Stomach (tissue), 9 donors: ENCODE data around the gene PLCD1. TPM values are rescaled to one million over a fixed set of nuclear protein-coding genes. Genes with fewer than 3 reads are reported as not detected.

ENCODE experiments used
- DNase-seq, 2 donors: peaks; one replicate each; pipeline versions ENCODE4 v3.0.0 to v3.0.0-alpha.2; 2013 to 2019
- H3K27ac ChIP-seq, 5 donors: fragments of 200-600 bp in 4 of 5; sonication (generic) in 4 of 5; one replicate each; pipeline ENCODE4 v1.5.1; 2013 to 2019; ENCODE audit warnings: mild to moderate bottlenecking in 1 of 5, moderate library complexity in 1 of 5
- H3K27me3 ChIP-seq, 3 donors: fragments of 200-600 bp; sonication (generic); one replicate each; pipeline ENCODE4 v1.5.1; 2017 to 2019; ENCODE audit warnings: mixed run types in 1 of 3
- H3K36me3 ChIP-seq, 4 donors: fragments of 200-600 bp; sonication (generic); 1 replicate in 3 of 4; 2 replicates in 1 of 4; pipeline ENCODE4 v1.5.1; 2016 to 2019
- H3K4me1 ChIP-seq, 4 donors: fragments of 200-600 bp; sonication (generic); one replicate each; pipeline ENCODE4 v1.5.1; 2016 to 2019
- H3K4me3 ChIP-seq, 4 donors: fragments of 200-600 bp; sonication (generic) in 3 of 4; one replicate each; pipeline ENCODE4 v1.5.1; 2016 to 2019; ENCODE audit warnings: mild to moderate bottlenecking in 1 of 4
- H3K9me3 ChIP-seq, 4 donors: fragments of 200-600 bp; sonication (generic); one replicate each; pipeline ENCODE4 v1.5.1; 2016 to 2019
- CTCF ChIP-seq, 7 experiments: fragments of 450-650 bp in 4 of 7; fragments of 200-600 bp in 3 of 7; sonication (generic) in 3 of 7; IDR thresholded peaks; one replicate each; pipeline ENCODE4 v1.5.1; 2016 to 2019; ENCODE audit warnings: antibody characterized with exemption in 7 of 7, control low read depth in 2 of 7, mild to moderate bottlenecking in 1 of 7
- EP300 ChIP-seq: sonication (generic); formaldehyde crosslinking; IDR thresholded peaks from one replicate; pipeline ENCODE4 v1.6.1; 2017; ENCODE audit warnings: antibody characterized with exemption
- POLR2A ChIP-seq, 4 donors: fragments of 450-650 bp; IDR thresholded peaks; one replicate each; pipeline ENCODE4 v1.6.1; 2016; ENCODE audit warnings: antibody characterized with exemption in 4 of 4, control low read depth in 2 of 4, mild to moderate bottlenecking in 1 of 4, moderate library complexity in 1 of 4
- POLR2AphosphoS5 ChIP-seq, 3 donors: sonication (generic); formaldehyde crosslinking; IDR thresholded peaks; one replicate each; pipeline ENCODE4 v1.6.1; 2016; ENCODE audit warnings: antibody characterized with exemption in 3 of 3
- WGBS, 5 donors: extraction: QIAGEN DNeasy Blood & Tissue Kit in 3 of 5; methylation state at CpG; one replicate each; pipeline versions ENCODE4 v1.1.5 to v1.1.7; 2013 to 2018; 5-methylcytosine and 5-hydroxymethylcytosine counted together
- intact Hi-C: fragments of 100-400 bp; cut with DNase I; formaldehyde crosslinking; loops from one replicate; pipeline ENCODE4 v1.15.1; 2023; ENCODE audit warnings: low total_unique reads
- polyA plus RNA-seq, 3 donors: library from polyadenylated mRNA; stranded (reverse); fragments of 200-250 nt; gene quantifications; one replicate each; pipeline ENCODE4 v1.2.3, GENCODE V29; 2013
- total RNA-seq, 5 donors: library from RNA; depleted of rRNA; stranded (reverse); fragments of >200 nt; gene quantifications; one replicate each; pipeline versions ENCODE4 v1.1.0 to v1.2.3, GENCODE V29; 2014 to 2016
- donor health status: healthy with polysubstance abuse.
- donor health status: Bipolar disorder and iron deficiency.
- donor health status: healthy.

The PLCD1 gene
- total and polyA plus RNA-seq, 8 donors = 8.2 to 73.9 (median 13.7) TPM

- H3K27ac ChIP-seq = peak overlapping the region in 4 of 5 donors; percentile 68 to 91 (median 82)
- H3K9me3 ChIP-seq = no peaks in the 10 kb centered on the region
- peaks cover 0 to 23% (median 0%) of the 10 kb centered on the region in 3 donors for H3K27me3 ChIP-seq
- H3K4me3 ChIP-seq = no peak overlapping the region
- intact Hi-C loops = no loop called here
- TF ChIP-seq POLR2A (IDR thresholded peaks at IDR 0.05) (no peak), EP300 (no peak), CTCF (IDR thresholded peaks at IDR 0.05) (no peak), POLR2AphosphoS5 (IDR thresholded peaks at IDR 0.05) (no peak)
- H3K36me3 ChIP-seq = no peaks in the 10 kb centered on the region
- no peak for DNase-seq
- WGBS, 5 donors = 85 to 90% (median 87%) methylated on average over 5 to 6 of the region's 6 CpGs
- H3K4me1 ChIP-seq = peaks cover 36 to 72% (median 57%) of the 10 kb centered on the region in 4 donors
Observed at GRCh38 chr3:38027466-38028465, 1.7 kb downstream of the PLCD1 start.

GRCh38 chr3:38026856-38027255 is 2.6 kb downstream of the PLCD1 start:
- TF ChIP-seq POLR2AphosphoS5 (IDR thresholded peaks at IDR 0.05) (no peak), EP300 (no peak), POLR2A (IDR thresholded peaks at IDR 0.05) (no peak), CTCF (IDR thresholded peaks at IDR 0.05) (no peak)
- Histone ChIP-seq H3K4me3 (no peak overlapping the region), H3K4me1 (peaks cover 36 to 75% (median 60%) of the 10 kb centered on the region in 4 donors), H3K9me3 (no peaks in the 10 kb centered on the region), H3K27me3 (peaks cover 0 to 23% (median 0%) of the 10 kb centered on the region in 3 donors), H3K27ac (peak overlapping the region in 1 of 5 donors; percentile 95), H3K36me3 (no peaks in the 10 kb centered on the region)
- DNase-seq = no peak
- intact Hi-C loops = no loop called here
- WGBS, 5 donors = 68 to 94% (median 75%) methylated on average over 4 of the region's 4 CpGs

- H3K9me3 ChIP-seq = no peaks in the 10 kb centered on the region
- TF ChIP-seq CTCF (IDR thresholded peaks at IDR 0.05) = no peak
- no peak for TF ChIP-seq EP300
- TF ChIP-seq POLR2AphosphoS5 (IDR thresholded peaks at IDR 0.05) = no peak
- TF ChIP-seq POLR2A (IDR thresholded peaks at IDR 0.05) = no peak
- no peak for DNase-seq
- WGBS, 5 donors = 74 to 84% (median 77%) methylated on average over 6 of the region's 6 CpGs
- H3K4me3 ChIP-seq = peak overlapping the region in 1 of 4 donors; percentile 70
- no peaks in the 10 kb centered on the region for H3K27me3 ChIP-seq
- intact Hi-C loops = no loop called here
- H3K4me1 ChIP-seq = peaks cover 16 to 39% (median 35%) of the 10 kb centered on the region in 4 donors
- peaks cover 0 to 23% (median 21%) of the 10 kb centered on the region in 4 donors for H3K36me3 ChIP-seq
- H3K27ac ChIP-seq = peak overlapping the region in 3 of 5 donors; percentile 94 to 97 (median 95)
Observed at GRCh38 chr3:38022896-38023709, 6.3 kb downstream of the PLCD1 start.

GRCh38 chr3:38022301-38022700 is 7.1 kb downstream of the PLCD1 start:
- DNase-seq = peak in 1 of 2 donors; percentile 27
- intact Hi-C loops = no loop called here
- Histone ChIP-seq H3K4me1 (peaks cover 16 to 38% (median 34%) of the 10 kb centered on the region in 4 donors), H3K36me3 (peaks cover 0 to 31% (median 29%) of the 10 kb centered on the region in 4 donors), H3K27ac (no peak overlapping the region), H3K27me3 (no peaks in the 10 kb centered on the region), H3K4me3 (no peak overlapping the region), H3K9me3 (no peaks in the 10 kb centered on the region)
- WGBS, 5 donors = 54 to 100% (median 72%) methylated on average over 3 of the region's 3 CpGs; no CpG with 5 or more reads in 1 of the 5 donors
- TF ChIP-seq EP300 (no peak), POLR2AphosphoS5 (IDR thresholded peaks at IDR 0.05) (no peak), POLR2A (IDR thresholded peaks at IDR 0.05) (no peak), CTCF (IDR thresholded peaks at IDR 0.05) (no peak)
